H1 (cell line): ENCODE results near the gene AIRE. TPM values are rescaled to one million over a fixed set of nuclear protein-coding genes. Genes with fewer than 3 reads are reported as not detected.

Source experiments
- CTCF ChIA-PET: fragments of 300-600 bp; sonication (Branson Sonifier 250); formaldehyde crosslinking; loops from one replicate; lab custom pipeline; 2021; ENCODE audit not compliant: partially characterized antibody; lab: Charles Lee
- POLR2A ChIA-PET: fragments of 300-600 bp; sonication (Branson Sonifier 250); formaldehyde crosslinking; loops from one replicate; lab custom pipeline; 2021; ENCODE audit warnings: inconsistent platforms; ENCODE audit not compliant: partially characterized antibody; lab: Charles Lee
- DNase-seq, 2 experiments: peaks; one replicate each; pipeline versions ENCODE4 v3.0.0 to v3.0.0-alpha.2; 2010 to 2022; ENCODE audit warnings: low spot score in 2 of 2, low read depth in 1 of 2, mixed read lengths in 1 of 2
- FAIRE-seq: peaks from 2 replicates; lab custom pipeline; 2011; peaks lifted over from hg19 to GRCh38; lab: Jason Lieb, UNC
- H2AFZ ChIP-seq: 2 replicates; pipeline ENCODE4 v1.8.1; 2012; ENCODE audit warnings: low read length, inconsistent platforms
- H2AK5ac ChIP-seq: 2 replicates; pipeline ENCODE4 v1.6.1; 2013; ENCODE audit warnings: low read depth, low read length
- H2BK120ac ChIP-seq: replicated peaks from 2 replicates; pipeline ENCODE3; 2013; ENCODE audit warnings: low read depth, low read length, inconsistent platforms
- H2BK12ac ChIP-seq: 2 replicates; pipeline ENCODE4 v1.6.1; 2013; ENCODE audit warnings: low read depth, low read length
- H2BK15ac ChIP-seq: 2 replicates; pipeline ENCODE4 v1.6.1; 2013; ENCODE audit warnings: low read length
- H2BK20ac ChIP-seq: 2 replicates; pipeline ENCODE4 v1.6.1; 2013; ENCODE audit warnings: low read length
- H2BK5ac ChIP-seq: 2 replicates; pipeline ENCODE4 v1.6.1; 2013; ENCODE audit warnings: low read depth, low read length
- H3K14ac ChIP-seq: 2 replicates; pipeline ENCODE4 v1.6.1; 2013; ENCODE audit warnings: inconsistent platforms; ENCODE audit not compliant: insufficient read length
- H3K18ac ChIP-seq: 2 replicates; pipeline ENCODE4 v1.6.1; 2013; ENCODE audit warnings: low read length; ENCODE audit errors: extremely low read depth
- H3K23ac ChIP-seq: 2 replicates; pipeline ENCODE4 v1.6.1; 2013; ENCODE audit warnings: inconsistent platforms; ENCODE audit not compliant: insufficient read length
- H3K23me2 ChIP-seq: 2 replicates; pipeline ENCODE4 v1.6.1; 2013; ENCODE audit warnings: low read depth, low read length
- H3K27ac ChIP-seq: 2 replicates; pipeline ENCODE4 v1.6.1; 2011; ENCODE audit warnings: low read depth, low read length, inconsistent platforms
- H3K27me3 ChIP-seq, 4 experiments: replicated peaks in 1 of 4; 1 replicate in 1 of 4; 2 replicates in 3 of 4; pipeline versions ENCODE4 v1.6.1 to v1.8.1; 2011 to 2013; ENCODE audit warnings: low read length in 3 of 4, mild to moderate bottlenecking in 3 of 4, inconsistent platforms in 2 of 4, mixed read lengths in 2 of 4, moderate library complexity in 1 of 4; ENCODE audit not compliant: control insufficient read depth in 3 of 4, insufficient read depth in 3 of 4; ENCODE audit errors: extremely low read depth in 1 of 4
- H3K36me3 ChIP-seq, 4 experiments: 2 replicates each; pipeline versions ENCODE4 v1.6.1 to v1.8.1; 2011 to 2013; ENCODE audit warnings: mild to moderate bottlenecking in 4 of 4, low read length in 3 of 4, moderate library complexity in 2 of 4, control low read depth in 1 of 4, inconsistent platforms in 1 of 4; ENCODE audit not compliant: insufficient read depth in 4 of 4, control insufficient read depth in 2 of 4
- H3K4ac ChIP-seq: replicated peaks from 2 replicates; pipeline ENCODE3; 2013; ENCODE audit warnings: low read length, low read depth, mixed read lengths, inconsistent platforms; ENCODE audit not compliant: insufficient read length
- H3K4me1 ChIP-seq, 4 experiments: replicated peaks in 1 of 4; 1 replicate in 1 of 4; 2 replicates in 3 of 4; pipeline versions ENCODE4 v1.6.1 to v1.8.1; 2011 to 2013; ENCODE audit warnings: low read length in 3 of 4, inconsistent platforms in 2 of 4, mixed read lengths in 1 of 4; ENCODE audit not compliant: insufficient read depth in 4 of 4, control insufficient read depth in 3 of 4
- H3K4me2 ChIP-seq, 2 experiments: 2 replicates each; pipeline versions ENCODE4 v1.6.1 to v1.8.1; 2011 to 2013; ENCODE audit warnings: low read depth in 2 of 2, low read length in 2 of 2, control low read depth in 1 of 2, inconsistent platforms in 1 of 2, mild to moderate bottlenecking in 1 of 2; ENCODE audit not compliant: insufficient read depth in 1 of 2
- H3K4me3 ChIP-seq, 4 experiments: fragments of 200-600, 300-600 bp in 1 of 4; sonication (generic), shearing (Covaris generic), sonication (Bioruptor Twin) in 1 of 4; 2 replicates each; pipeline versions ENCODE4 v1.5.1 to v1.8.1; 2011 to 2016; ENCODE audit warnings: low read length in 4 of 4, low read depth in 3 of 4, control low read depth in 2 of 4, inconsistent platforms in 2 of 4, mild to moderate bottlenecking in 2 of 4, mixed read lengths in 1 of 4, moderate library complexity in 1 of 4; ENCODE audit not compliant: insufficient read depth in 2 of 4; ENCODE audit errors: extremely low read depth in 1 of 4
- H3K56ac ChIP-seq: replicated peaks from 2 replicates; pipeline ENCODE3; 2013; ENCODE audit warnings: low read depth, mild to moderate bottlenecking, mixed read lengths, low read length, inconsistent platforms; ENCODE audit not compliant: insufficient read length
- H3K79me1 ChIP-seq: 2 replicates; pipeline ENCODE4 v1.6.1; 2013; ENCODE audit warnings: low read depth, low read length, control low read depth
- H3K79me2 ChIP-seq, 2 experiments: 2 replicates each; pipeline versions ENCODE4 v1.6.1 to v1.8.1; 2012 to 2013; ENCODE audit warnings: low read length in 2 of 2, mild to moderate bottlenecking in 2 of 2, inconsistent platforms in 1 of 2; ENCODE audit not compliant: insufficient read depth in 2 of 2, control insufficient read depth in 1 of 2
- H3K9ac ChIP-seq, 4 experiments: replicated peaks in 1 of 4; 1 replicate in 1 of 4; 2 replicates in 3 of 4; pipeline versions ENCODE4 v1.6.1 to v1.8.1; 2011 to 2013; ENCODE audit warnings: low read depth in 3 of 4, low read length in 3 of 4, control low read depth in 2 of 4, mild to moderate bottlenecking in 2 of 4, moderate library complexity in 2 of 4, inconsistent platforms in 1 of 4; ENCODE audit errors: extremely low read depth in 1 of 4
- H3K9me3 ChIP-seq, 2 experiments: 2 replicates each; pipeline versions ENCODE4 v1.6.1 to v1.8.1; 2012 to 2013; ENCODE audit warnings: mild to moderate bottlenecking in 2 of 2, moderate library complexity in 2 of 2, control low read depth in 1 of 2, inconsistent platforms in 1 of 2, low read depth in 1 of 2, low read length in 1 of 2, mixed read lengths in 1 of 2; ENCODE audit not compliant: insufficient read depth in 2 of 2
- H4K20me1 ChIP-seq, 2 experiments: replicated peaks in 1 of 2; 2 replicates each; pipeline versions ENCODE3 to v1.8.1; 2011 to 2013; ENCODE audit warnings: inconsistent platforms in 2 of 2, low read length in 2 of 2, mild to moderate bottlenecking in 1 of 2; ENCODE audit not compliant: insufficient read depth in 2 of 2, control insufficient read depth in 1 of 2
- H4K5ac ChIP-seq: 2 replicates; pipeline ENCODE4 v1.6.1; 2013; ENCODE audit warnings: low read length, low read depth, mixed read lengths, inconsistent platforms; ENCODE audit not compliant: insufficient read length
- H4K8ac ChIP-seq: 2 replicates; pipeline ENCODE4 v1.8.0; 2013; ENCODE audit warnings: mild to moderate bottlenecking, moderate library complexity, low read length, inconsistent platforms; ENCODE audit not compliant: insufficient read depth; ENCODE audit errors: extremely low read depth
- H4K91ac ChIP-seq: replicated peaks from 2 replicates; pipeline ENCODE3; 2013; ENCODE audit warnings: low read length, mixed read lengths, inconsistent platforms; ENCODE audit not compliant: insufficient read length
- CTBP2 ChIP-seq: IDR thresholded peaks from 2 replicates; pipeline ENCODE4 v1.7.0; 2011; ENCODE audit warnings: borderline replicate concordance, mild to moderate bottlenecking, moderate library complexity, mixed read lengths, low read length; ENCODE audit not compliant: insufficient read depth, insufficient read length
- CTCF ChIP-seq, 3 experiments: IDR thresholded peaks; 1 replicate in 2 of 3; 2 replicates in 1 of 3; pipeline versions ENCODE4 v1.5.1 to v1.6.1; 2011; ENCODE audit warnings: low read length in 3 of 3, mild to moderate bottlenecking in 3 of 3, inconsistent platforms in 2 of 3, low read depth in 1 of 3, moderate library complexity in 1 of 3; ENCODE audit not compliant: insufficient read depth in 1 of 3; ENCODE audit errors: control extremely low read depth in 1 of 3
- HDAC2 ChIP-seq, 2 experiments: fragments of 300-600 bp in 1 of 2; sonication (generic) in 1 of 2; IDR thresholded peaks; 2 replicates each; pipeline ENCODE4 v1.6.1; 2011 to 2012; ENCODE audit warnings: low read depth in 2 of 2, low read length in 2 of 2, mild to moderate bottlenecking in 2 of 2, moderate library complexity in 2 of 2, borderline replicate concordance in 1 of 2, inconsistent platforms in 1 of 2
- RAD21 ChIP-seq, 2 experiments: IDR thresholded peaks in 1 of 2; conservative IDR thresholded peaks in 1 of 2; 2 replicates each; pipeline ENCODE4 v1.6.1; 2011; ENCODE audit warnings: low read depth in 2 of 2, low read length in 2 of 2, improper control_type of control experiment in 1 of 2, inconsistent platforms in 1 of 2, mild to moderate bottlenecking in 1 of 2, moderate library complexity in 1 of 2
- TAF1 ChIP-seq: IDR thresholded peaks from 2 replicates; pipeline ENCODE4 v1.6.1; 2011; ENCODE audit warnings: mild to moderate bottlenecking, low read depth, low read length
- TAF7 ChIP-seq: optimal IDR thresholded peaks from 2 replicates; pipeline ENCODE3; 2011; ENCODE audit warnings: low read depth, mild to moderate bottlenecking, inconsistent platforms, low read length, moderate library complexity, borderline replicate concordance
- WGBS, 2 experiments: shearing (Covaris generic) in 1 of 2; methylation state at CpG; one replicate each; pipeline versions ENCODE4 v1.1.6 to v1.1.7; 2013 to 2015; ENCODE audit warnings: low lambda C conversion rate in 2 of 2, mixed read lengths in 2 of 2, inconsistent platforms in 1 of 2, low coverage in 1 of 2, missing lambda C conversion rate in 1 of 2; ENCODE audit not compliant: insufficient replicate concordance in 2 of 2, insufficient coverage in 1 of 2, insufficient read length in 1 of 2; ENCODE audit errors: extremely low coverage in 1 of 2, missing lambda C conversion rate in 1 of 2; 5-methylcytosine and 5-hydroxymethylcytosine counted together
- polyA plus RNA-seq, 7 experiments: library from polyadenylated mRNA; depleted of rRNA in 3 of 7; stranded (reverse) in 5 of 7; unstranded in 2 of 7; fragments of >200 nt in 5 of 7; fragments of 200-250 nt in 2 of 7; gene quantifications; 1 replicate in 5 of 7; 2 replicates in 1 of 7; 4 replicates in 1 of 7; pipeline versions ENCODE4 v1.2.1 to v1.2.3, GENCODE V29; 2011 to 2013; ENCODE audit warnings: missing spikeins in 2 of 7, mixed read lengths in 2 of 7
- total RNA-seq: library from RNA; stranded (reverse); fragmentation: NEBNext Ultra II Directional; extraction: Animal tissue kit (Norgen Biotek cat#: 25700); gene quantifications from 2 replicates; pipeline ENCODE4 v1.2.1, GENCODE V29; 2021

Gene AIRE
- total and polyA plus RNA-seq, 2 of the 8 experiments (the other 6 are each of a cell fraction or from before 2014, with no cell fraction given): 0.09 TPM; not detected in 1

- H3K4me3 ChIP-seq: no peak overlapping the region
- POLR2A ChIA-PET: interaction anchor here (0.9 kb wide), 1 partner anchor 8 kb away, joined by 3 read pairs; no protein-coding TSS in a partner anchor
- H3K4me2 ChIP-seq: no peak overlapping the region
- no peak overlapping the region for H3K23ac ChIP-seq
- no peak overlapping the region for H3K4ac ChIP-seq
- peaks cover 0 to 5% of the 10 kb centered on the region in 2 experiments for H4K20me1 ChIP-seq
- no peaks in the 10 kb centered on the region for H3K79me2 ChIP-seq
- H3K4me1 ChIP-seq: no peaks in the 10 kb centered on the region
- no peak overlapping the region for H4K91ac ChIP-seq
- no peak overlapping the region for H4K5ac ChIP-seq
- H3K36me3 ChIP-seq: peaks cover 0 to 19% (median 11%) of the 10 kb centered on the region in 4 experiments; a peak in 4 of 8 replicates
- DNase-seq: no peak
- H3K9me3 ChIP-seq: no peaks in the 10 kb centered on the region
- H2BK120ac ChIP-seq: no peak overlapping the region
- no peak for TF ChIP-seq CTBP2
- TF ChIP-seq RAD21 (IDR thresholded peaks at IDR 0.05 in 1 of 2, conservative IDR thresholded peaks at IDR 0.05 in 1 of 2; ENCODE audit: low read depth in 2 of 2, low read length in 2 of 2): 0 out of 4 replicates have a peak, but pooled peaks of 1 of the 2 experiments have one; percentile 2
- TF ChIP-seq CTCF (IDR thresholded peaks at IDR 0.05; ENCODE audit: control extremely low read depth in 1 of 3, insufficient read depth in 1 of 3, low read depth in 1 of 3, low read length in 3 of 3): no peak
- TF ChIP-seq TAF1: no peak
- no peak for TF ChIP-seq HDAC2 (IDR thresholded peaks at IDR 0.05; ENCODE audit: borderline replicate concordance in 1 of 2, low read depth in 2 of 2, low read length in 2 of 2)
- TF ChIP-seq TAF7: no peak
- TF ChIP-seq, all 59 proteins: peak for 1
- CTCF ChIA-PET: interaction anchor here (0.6 to 1.6 kb wide), 3 partner anchors 20 to 1200 kb away, joined by 3 to 4 read pairs (median 3); no protein-coding TSS in a partner anchor
- Histone ChIP-seq H2BK12ac (no peak overlapping the region), H3K14ac (no peak overlapping the region), H2BK20ac (no peak overlapping the region), H3K79me1 (no peaks in the 10 kb centered on the region; the same call in 1 of the 2 replicates), H3K18ac (no peak overlapping the region), H3K27ac (no peak overlapping the region), H2AFZ (no peak overlapping the region), H3K27me3 (no peaks in the 10 kb centered on the region), H2BK5ac (no peak overlapping the region), H4K8ac (no peak overlapping the region), H3K56ac (no peak overlapping the region), H3K23me2 (no peaks in the 10 kb centered on the region), H3K9ac (no peak overlapping the region), H2BK15ac (no peak overlapping the region), H2AK5ac (no peak overlapping the region; the same call in 1 of the 2 replicates)
- no peak for FAIRE-seq
- 91% methylated on average over 28 of the region's 28 CpGs; no CpG with 5 or more reads in 1 of the 2 experiments for WGBS, 2 experiments
Observed at GRCh38 chr21:44310628-44311507, 25.2 kb downstream of the AIRE start.
